ENCODE measurements around the gene IGSF3. TPM values are rescaled to one million over a fixed set of nuclear protein-coding genes. Genes with fewer than 3 reads are reported as not detected.

The IGSF3 gene
- total and polyA plus RNA-seq, 2 experiments from 2014 or later = 7.3 to 37.8 TPM

- TF ChIP-seq, protein P1, sequence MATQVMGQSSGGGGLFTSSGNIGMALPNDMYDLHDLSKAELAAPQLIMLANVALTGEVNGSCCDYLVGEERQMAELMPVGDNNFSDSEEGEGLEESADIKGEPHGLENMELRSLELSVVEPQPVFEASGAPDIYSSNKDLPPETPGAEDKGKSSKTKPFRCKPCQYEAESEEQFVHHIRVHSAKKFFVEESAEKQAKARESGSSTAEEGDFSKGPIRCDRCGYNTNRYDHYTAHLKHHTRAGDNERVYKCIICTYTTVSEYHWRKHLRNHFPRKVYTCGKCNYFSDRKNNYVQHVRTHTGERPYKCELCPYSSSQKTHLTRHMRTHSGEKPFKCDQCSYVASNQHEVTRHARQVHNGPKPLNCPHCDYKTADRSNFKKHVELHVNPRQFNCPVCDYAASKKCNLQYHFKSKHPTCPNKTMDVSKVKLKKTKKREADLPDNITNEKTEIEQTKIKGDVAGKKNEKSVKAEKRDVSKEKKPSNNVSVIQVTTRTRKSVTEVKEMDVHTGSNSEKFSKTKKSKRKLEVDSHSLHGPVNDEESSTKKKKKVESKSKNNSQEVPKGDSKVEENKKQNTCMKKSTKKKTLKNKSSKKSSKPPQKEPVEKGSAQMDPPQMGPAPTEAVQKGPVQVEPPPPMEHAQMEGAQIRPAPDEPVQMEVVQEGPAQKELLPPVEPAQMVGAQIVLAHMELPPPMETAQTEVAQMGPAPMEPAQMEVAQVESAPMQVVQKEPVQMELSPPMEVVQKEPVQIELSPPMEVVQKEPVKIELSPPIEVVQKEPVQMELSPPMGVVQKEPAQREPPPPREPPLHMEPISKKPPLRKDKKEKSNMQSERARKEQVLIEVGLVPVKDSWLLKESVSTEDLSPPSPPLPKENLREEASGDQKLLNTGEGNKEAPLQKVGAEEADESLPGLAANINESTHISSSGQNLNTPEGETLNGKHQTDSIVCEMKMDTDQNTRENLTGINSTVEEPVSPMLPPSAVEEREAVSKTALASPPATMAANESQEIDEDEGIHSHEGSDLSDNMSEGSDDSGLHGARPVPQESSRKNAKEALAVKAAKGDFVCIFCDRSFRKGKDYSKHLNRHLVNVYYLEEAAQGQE (IDR thresholded peaks at IDR 0.05; ENCODE audit: unreplicated experiment) = no peak
- TF ChIP-seq ZNF114 (CRISPR knock-in tag; IDR thresholded peaks at IDR 0.05) (no peak), CTCF (conservative IDR thresholded peaks at IDR 0.05; ENCODE audit: low read depth in 2 of 2) (no peak), JUNB (IDR thresholded peaks at IDR 0.05; ENCODE audit: unreplicated experiment) (no peak), STAT1 (IDR thresholded peaks at IDR 0.05; ENCODE audit: unreplicated experiment) (no peak), POLR2AphosphoS5 (IDR thresholded peaks at IDR 0.05; ENCODE audit: low read depth) (no peak), ETS1 (IDR thresholded peaks at IDR 0.05) (no peak), EZH2phosphoT487 (IDR thresholded peaks at IDR 0.05; ENCODE audit: unreplicated experiment) (no peak), ZNF331 (CRISPR knock-in tag; IDR thresholded peaks at IDR 0.05; ENCODE audit: low read depth) (no peak), NANOG (IDR thresholded peaks at IDR 0.05; ENCODE audit: borderline replicate concordance) (no peak), EZH2 (IDR thresholded peaks at IDR 0.05; ENCODE audit: low read depth, unreplicated experiment) (no peak)
Measured at GRCh38 chr1:116664366-116664977, 3.1 kb downstream of the IGSF3 start (continued).

DNA sequence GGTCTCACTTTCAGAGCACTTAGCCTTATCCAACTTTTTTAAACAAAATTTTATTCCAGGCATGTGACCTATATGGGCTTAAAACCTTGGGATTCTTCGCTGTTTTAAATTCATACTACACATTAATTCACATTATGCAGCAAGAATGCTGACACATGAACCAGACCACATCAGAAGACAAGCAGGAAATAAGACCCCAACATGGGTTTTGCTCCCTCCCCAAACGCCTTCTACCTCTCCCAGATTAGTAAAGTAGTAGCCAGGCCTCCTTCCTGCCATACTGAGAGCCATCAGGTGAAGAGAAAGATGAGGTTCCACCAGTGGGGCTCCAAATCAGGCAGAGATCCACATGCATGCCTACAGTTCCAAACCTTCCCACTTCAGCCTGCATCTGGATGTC, 3.7 kb downstream of the IGSF3 start:
- peaks cover 15% of the 10 kb centered on the region for H3K27me3 Mint-ChIP-seq (ENCODE audit: insufficient read depth, low read depth, poor library complexity)
- TF ChIP-seq CTCF (conservative IDR thresholded peaks at IDR 0.05; ENCODE audit: low read depth in 2 of 2) (no peak), ETS1 (IDR thresholded peaks at IDR 0.05) (no peak), CREB1 (CRISPR knock-in tag; IDR thresholded peaks at IDR 0.05; ENCODE audit: low read depth) (no peak), EZH2 (IDR thresholded peaks at IDR 0.05; ENCODE audit: low read depth, unreplicated experiment) (no peak), ZNF331 (CRISPR knock-in tag; IDR thresholded peaks at IDR 0.05; ENCODE audit: low read depth) (no peak), POLR2AphosphoS5 (IDR thresholded peaks at IDR 0.05; ENCODE audit: low read depth) (no peak), JUNB (IDR thresholded peaks at IDR 0.05; ENCODE audit: unreplicated experiment) (no peak)
- TF ChIP-seq, protein P1 (IDR thresholded peaks at IDR 0.05; ENCODE audit: unreplicated experiment) = no peak

More for the DNA sequence above, 3.7 kb downstream of the IGSF3 start:
- no peak overlapping the region for H3K27ac Mint-ChIP-seq
- Histone ChIP-seq H3K27me3 (ENCODE audit: insufficient read depth) (peaks cover 14% of the 10 kb centered on the region), H2AFZ (no peak overlapping the region), H4K20me1 (replicated peaks; ENCODE audit: insufficient read depth) (peaks cover 9% of the 10 kb centered on the region), H3K4me3 (no peak overlapping the region), H3K27ac (ENCODE audit: low read depth) (no peak overlapping the region), H3K36me3 (ENCODE audit: insufficient read depth) (no peaks in the 10 kb centered on the region), H3K4me2 (no peak overlapping the region), H3K79me2 (replicated peaks; ENCODE audit: insufficient read depth) (peaks cover 51% of the 10 kb centered on the region), H3K4me1 (ENCODE audit: insufficient read depth) (peaks cover 17% of the 10 kb centered on the region), H3F3A (replicated peaks; ENCODE audit: low read depth) (0 out of 2 replicates have a peak, but pooled peaks cover 9% of the 10 kb centered on the region), H3K9me2 (ENCODE audit: insufficient read depth) (no peaks in the 10 kb centered on the region)
- ATAC-seq (no peak), DNase-seq (ENCODE audit: low spot score) (no peak)
- peaks cover 34% of the 10 kb centered on the region for H3K4me1 Mint-ChIP-seq
- peaks cover 6% of the 10 kb centered on the region; the same call in 2 of the 3 replicates for H3K36me3 Mint-ChIP-seq (ENCODE audit: low read depth)
- no peaks in the 10 kb centered on the region for H3K9me3 Mint-ChIP-seq
- no peak overlapping the region; the same call in 2 of the 3 replicates for H3K4me3 Mint-ChIP-seq
